ENCODE data around the gene AVPR2.

The AVPR2 gene

DNA sequence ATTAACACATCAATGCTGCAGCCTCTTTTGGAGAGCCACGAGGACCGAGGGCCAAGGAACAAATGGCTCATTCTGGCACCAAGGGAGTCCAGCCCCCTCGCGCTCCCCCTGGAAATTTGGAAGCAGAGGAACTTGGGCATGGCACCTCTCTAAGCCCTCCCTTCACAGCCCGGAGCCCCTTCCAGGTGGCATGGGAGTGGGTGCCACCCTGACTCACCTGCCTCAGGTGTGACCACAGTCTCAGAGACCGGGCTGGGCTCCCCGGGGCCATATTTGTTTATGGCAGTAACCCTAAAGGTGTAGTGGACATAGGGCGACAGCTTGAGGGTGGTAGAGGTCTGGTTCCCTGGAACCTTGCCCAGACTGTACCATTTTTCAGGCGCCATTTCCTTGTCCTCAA, 37.3 kb upstream of the AVPR2 start:
- H3K79me2 ChIP-seq (ENCODE audit: control insufficient read depth, insufficient read depth, low read length, poor library complexity): no peaks in the 10 kb centered on the region
- no CpG with 5 or more reads among the region's 9 CpGs for WGBS (ENCODE audit: extremely low coverage, insufficient coverage, insufficient read length)
- no peak overlapping the region for H2AK5ac ChIP-seq (ENCODE audit: low read length)
- DNase-seq: no peak
- no peaks in the 10 kb centered on the region for H3K79me1 ChIP-seq (ENCODE audit: low read length)
- H3K14ac ChIP-seq (ENCODE audit: low read length): no peak overlapping the region
- H3K36me3 ChIP-seq (ENCODE audit: control insufficient read depth in 1 of 2, insufficient read depth in 2 of 2, low read length in 2 of 2): peaks cover 41 to 45% of the 10 kb centered on the region in 2 experiments
- no peak overlapping the region for H3K18ac ChIP-seq (ENCODE audit: low read length)
- H2BK120ac ChIP-seq (ENCODE audit: insufficient read depth, low read length, poor library complexity): no peak overlapping the region
- no peak overlapping the region for H3K27ac ChIP-seq (ENCODE audit: low read depth, low read length)
- H3K4me1 ChIP-seq (ENCODE audit: control insufficient read depth in 1 of 2, insufficient read depth in 2 of 2, low read length in 2 of 2): peaks cover 0 to 4% of the 10 kb centered on the region in 2 experiments
- no peak overlapping the region for H4K91ac ChIP-seq (ENCODE audit: low read depth, low read length)
- no peak overlapping the region for H2BK12ac ChIP-seq (ENCODE audit: low read length)
- H2BK5ac ChIP-seq (ENCODE audit: low read depth, low read length, poor library complexity): no peak overlapping the region
- no peak overlapping the region for H3K4me2 ChIP-seq (ENCODE audit: low read length)
- no peak overlapping the region for H3K9ac ChIP-seq (ENCODE audit: low read length)
- no peak overlapping the region for H4K8ac ChIP-seq (ENCODE audit: low read depth, low read length)
- H3K23ac ChIP-seq (ENCODE audit: low read length): no peak overlapping the region
- H3K4me3 ChIP-seq (ENCODE audit: low read depth, low read length): no peak overlapping the region
- no peak overlapping the region for H3K4ac ChIP-seq (ENCODE audit: low read depth, low read length)
- peaks cover 2% of the 10 kb centered on the region for H3K9me3 ChIP-seq (ENCODE audit: insufficient read depth, low read depth, low read length)
- H4K12ac ChIP-seq (ENCODE audit: low read depth, low read length): no peak overlapping the region
- no peaks in the 10 kb centered on the region for H3K27me3 ChIP-seq (ENCODE audit: insufficient read depth, low read length)
- H2AFZ ChIP-seq (ENCODE audit: insufficient read depth, low read length, poor library complexity): no peak overlapping the region

DNA sequence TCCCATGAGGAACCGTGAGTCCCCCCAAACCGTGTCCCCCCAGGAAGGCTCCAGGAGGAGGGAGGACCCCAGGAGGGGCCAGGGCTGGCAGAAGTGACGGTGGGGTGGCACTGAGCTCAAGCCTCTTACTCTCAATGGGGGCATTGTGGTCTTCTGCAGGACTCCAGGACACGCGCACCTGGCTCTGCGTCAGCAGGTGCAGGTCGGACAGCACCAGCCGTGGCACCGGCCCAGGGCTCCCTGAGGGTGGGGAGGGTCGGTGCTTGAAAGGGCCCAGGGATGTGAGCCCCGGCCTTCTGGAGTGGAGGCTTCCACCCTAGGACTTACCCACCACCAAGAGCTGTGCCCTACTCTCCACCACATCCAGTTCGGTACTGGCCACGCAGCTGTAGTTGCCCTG, 36.8 kb upstream of the AVPR2 start:
- no peak overlapping the region for H2AFZ ChIP-seq (ENCODE audit: insufficient read depth, low read length, poor library complexity)
- no peak for DNase-seq
- H3K27ac ChIP-seq (ENCODE audit: low read depth, low read length): no peak overlapping the region
- no peak overlapping the region for H3K4me3 ChIP-seq (ENCODE audit: low read depth, low read length)
- peaks cover 42 to 47% of the 10 kb centered on the region in 2 experiments for H3K36me3 ChIP-seq (ENCODE audit: control insufficient read depth in 1 of 2, insufficient read depth in 2 of 2, low read length in 2 of 2)
- H2BK5ac ChIP-seq (ENCODE audit: low read depth, low read length, poor library complexity): no peak overlapping the region
- no peak overlapping the region for H4K12ac ChIP-seq (ENCODE audit: low read depth, low read length)
- H3K4ac ChIP-seq (ENCODE audit: low read depth, low read length): no peak overlapping the region
- no peak overlapping the region for H4K8ac ChIP-seq (ENCODE audit: low read depth, low read length)
- H3K9ac ChIP-seq (ENCODE audit: low read length): no peak overlapping the region
- no peak overlapping the region for H2BK12ac ChIP-seq (ENCODE audit: low read length)
- no peaks in the 10 kb centered on the region for H3K79me2 ChIP-seq (ENCODE audit: control insufficient read depth, insufficient read depth, low read length, poor library complexity)
- no peak overlapping the region for H2BK120ac ChIP-seq (ENCODE audit: insufficient read depth, low read length, poor library complexity)
- H3K18ac ChIP-seq (ENCODE audit: low read length): no peak overlapping the region
- H3K27me3 ChIP-seq (ENCODE audit: insufficient read depth, low read length): no peaks in the 10 kb centered on the region
- H3K79me1 ChIP-seq (ENCODE audit: low read length): no peaks in the 10 kb centered on the region
- no peak overlapping the region for H3K4me2 ChIP-seq (ENCODE audit: low read length)
- WGBS (ENCODE audit: extremely low coverage, insufficient coverage, insufficient read length): no CpG with 5 or more reads among the region's 13 CpGs
- H3K14ac ChIP-seq (ENCODE audit: low read length): no peak overlapping the region
- H3K23ac ChIP-seq (ENCODE audit: low read length): no peak overlapping the region
- H3K9me3 ChIP-seq (ENCODE audit: insufficient read depth, low read depth, low read length): peaks cover 2% of the 10 kb centered on the region
- no peak overlapping the region for H2AK5ac ChIP-seq (ENCODE audit: low read length)
- H4K91ac ChIP-seq (ENCODE audit: low read depth, low read length): no peak overlapping the region
- peaks cover 0 to 6% of the 10 kb centered on the region in 2 experiments for H3K4me1 ChIP-seq (ENCODE audit: control insufficient read depth in 1 of 2, insufficient read depth in 2 of 2, low read length in 2 of 2)

DNA sequence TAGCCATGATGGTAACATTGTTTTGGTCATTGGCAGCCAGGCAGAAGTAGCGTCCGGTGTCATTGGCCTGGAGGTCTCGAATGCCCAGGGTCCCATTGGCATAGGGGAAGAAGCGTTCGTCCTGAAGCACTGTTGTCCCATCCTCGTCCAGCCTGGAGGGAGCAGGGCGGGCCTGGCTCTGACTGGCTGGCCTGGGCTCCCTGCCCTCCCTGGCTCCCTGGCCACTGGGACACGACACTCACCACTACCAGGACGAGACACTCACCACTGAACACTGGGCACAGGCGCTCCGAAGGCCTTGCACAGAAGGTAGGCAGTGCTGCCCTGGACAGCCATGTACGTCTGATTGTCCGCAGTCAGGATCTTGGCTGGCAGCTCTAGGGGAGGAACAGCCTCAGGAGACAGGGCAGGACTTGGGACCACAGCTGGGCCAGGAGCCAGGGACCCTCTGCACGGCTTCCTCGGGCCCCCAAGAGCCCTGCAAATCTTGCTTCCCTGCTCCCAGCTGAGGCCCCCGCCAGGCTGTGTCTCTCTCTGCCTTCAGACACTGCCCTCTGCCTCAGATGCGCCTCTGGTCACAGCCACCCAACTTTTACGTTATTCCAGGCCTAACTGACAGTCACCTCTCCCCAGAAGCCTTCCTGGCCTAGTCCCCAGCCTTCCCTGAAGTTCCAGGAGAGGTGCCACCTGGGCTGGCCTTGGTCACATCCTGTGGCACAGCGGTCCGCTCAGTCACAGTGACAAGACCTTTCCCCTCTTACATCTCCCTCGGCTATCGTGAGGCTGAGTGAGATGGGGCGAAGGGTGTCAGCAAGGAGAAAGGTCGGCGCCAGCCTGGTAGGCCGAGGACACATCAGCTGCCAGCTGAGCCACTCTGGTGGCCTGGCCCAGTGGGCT, 35.6 kb upstream of the AVPR2 start:
- H2AK5ac ChIP-seq (ENCODE audit: low read length): no peak overlapping the region
- H2BK12ac ChIP-seq (ENCODE audit: low read length): no peak overlapping the region

DNA sequence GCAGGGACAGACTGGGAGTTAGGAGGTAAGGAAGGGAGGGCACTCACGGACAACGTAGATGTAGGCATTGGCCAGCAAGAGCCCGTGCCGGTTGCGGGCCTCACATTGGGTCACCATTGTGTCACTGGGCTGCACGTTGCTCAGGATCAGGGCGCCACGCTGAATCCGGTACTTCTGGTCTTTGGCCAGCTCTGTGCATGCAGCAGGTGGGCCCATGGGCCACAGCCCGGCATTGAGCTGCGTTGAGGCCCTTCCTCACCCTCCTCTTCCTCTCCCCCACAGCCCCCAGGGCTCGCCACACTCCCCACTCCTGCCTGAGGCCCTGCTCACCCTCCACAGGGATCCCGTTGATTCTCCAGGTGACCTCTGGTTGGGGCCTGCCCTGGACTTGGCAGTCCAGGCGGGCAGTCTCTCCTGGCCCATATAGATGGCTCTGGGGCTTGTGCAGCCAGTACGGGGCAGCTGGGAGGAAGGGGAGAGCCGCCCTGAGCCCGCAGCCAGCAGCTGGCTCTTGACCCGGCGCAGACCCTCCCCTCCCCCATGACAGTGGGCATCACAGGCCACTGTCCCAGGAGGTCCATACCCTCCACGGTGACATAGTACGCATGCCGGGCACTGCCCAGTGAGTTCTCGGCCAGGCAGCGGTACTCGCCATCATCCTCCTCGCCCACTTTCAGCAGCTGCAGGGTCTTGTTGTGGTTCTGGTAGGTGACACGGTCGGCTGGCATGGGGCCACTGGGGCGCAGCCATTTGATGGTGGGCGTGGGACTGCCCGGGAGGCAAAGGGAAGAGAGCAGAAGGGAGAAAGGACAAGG, 34.8 kb upstream of the AVPR2 start:
- Histone ChIP-seq H3K4me3 (ENCODE audit: low read depth, low read length) (no peak overlapping the region), H3K14ac (ENCODE audit: low read length) (no peak overlapping the region), H4K91ac (ENCODE audit: low read depth, low read length) (no peak overlapping the region), H2BK5ac (ENCODE audit: low read depth, low read length, poor library complexity) (no peak overlapping the region), H3K79me2 (ENCODE audit: control insufficient read depth, insufficient read depth, low read length, poor library complexity) (no peaks in the 10 kb centered on the region), H3K4me2 (ENCODE audit: low read length) (no peak overlapping the region), H3K9ac (ENCODE audit: low read length) (no peak overlapping the region), H3K79me1 (ENCODE audit: low read length) (no peaks in the 10 kb centered on the region), H2AK5ac (ENCODE audit: low read length) (no peak overlapping the region), H3K27ac (ENCODE audit: low read depth, low read length) (no peak overlapping the region), H3K27me3 (ENCODE audit: insufficient read depth, low read length) (no peaks in the 10 kb centered on the region), H3K4ac (ENCODE audit: low read depth, low read length) (no peak overlapping the region), H3K36me3 (ENCODE audit: control insufficient read depth in 1 of 2, insufficient read depth in 2 of 2, low read length in 2 of 2) (peaks cover 39 to 47% of the 10 kb centered on the region in 2 experiments), H3K23ac (ENCODE audit: low read length) (no peak overlapping the region), H4K12ac (ENCODE audit: low read depth, low read length) (no peak overlapping the region), H2AFZ (ENCODE audit: insufficient read depth, low read length, poor library complexity) (no peak overlapping the region), H3K9me3 (ENCODE audit: insufficient read depth, low read depth, low read length) (peaks cover 2% of the 10 kb centered on the region), H4K8ac (ENCODE audit: low read depth, low read length) (no peak overlapping the region), H2BK12ac (ENCODE audit: low read length) (no peak overlapping the region), H3K4me1 (ENCODE audit: control insufficient read depth in 1 of 2, insufficient read depth in 2 of 2, low read length in 2 of 2) (peaks cover 3 to 5% of the 10 kb centered on the region in 2 experiments), H2BK120ac (ENCODE audit: insufficient read depth, low read length, poor library complexity) (no peak overlapping the region), H3K18ac (ENCODE audit: low read length) (no peak overlapping the region)
- WGBS (ENCODE audit: extremely low coverage, insufficient coverage, insufficient read length): no CpG with 5 or more reads among the region's 31 CpGs
- no peak for DNase-seq

More for the DNA sequence above, 35.6 kb upstream of the AVPR2 start:
- H2AFZ ChIP-seq (ENCODE audit: insufficient read depth, low read length, poor library complexity): no peak overlapping the region
- no peaks in the 10 kb centered on the region for H3K79me2 ChIP-seq (ENCODE audit: control insufficient read depth, insufficient read depth, low read length, poor library complexity)
- no peak overlapping the region for H3K18ac ChIP-seq (ENCODE audit: low read length)
- peaks cover 39 to 47% of the 10 kb centered on the region in 2 experiments for H3K36me3 ChIP-seq (ENCODE audit: control insufficient read depth in 1 of 2, insufficient read depth in 2 of 2, low read length in 2 of 2)
- no peak overlapping the region for H2BK120ac ChIP-seq (ENCODE audit: insufficient read depth, low read length, poor library complexity)
- no peak overlapping the region for H3K23ac ChIP-seq (ENCODE audit: low read length)
- DNase-seq: no peak
- H3K9ac ChIP-seq (ENCODE audit: low read length): no peak overlapping the region
- H2BK5ac ChIP-seq (ENCODE audit: low read depth, low read length, poor library complexity): no peak overlapping the region
- H4K8ac ChIP-seq (ENCODE audit: low read depth, low read length): no peak overlapping the region
- H4K12ac ChIP-seq (ENCODE audit: low read depth, low read length): no peak overlapping the region
- no peak overlapping the region for H4K91ac ChIP-seq (ENCODE audit: low read depth, low read length)
- WGBS (ENCODE audit: extremely low coverage, insufficient coverage, insufficient read length): no CpG with 5 or more reads among the region's 26 CpGs
- H3K4ac ChIP-seq (ENCODE audit: low read depth, low read length): no peak overlapping the region
- no peaks in the 10 kb centered on the region for H3K79me1 ChIP-seq (ENCODE audit: low read length)
- H3K27me3 ChIP-seq (ENCODE audit: insufficient read depth, low read length): no peaks in the 10 kb centered on the region
- peaks cover under 1 to 2% of the 10 kb centered on the region in 2 experiments for H3K4me1 ChIP-seq (ENCODE audit: control insufficient read depth in 1 of 2, insufficient read depth in 2 of 2, low read length in 2 of 2)
- H3K9me3 ChIP-seq (ENCODE audit: insufficient read depth, low read depth, low read length): peaks cover 2% of the 10 kb centered on the region
- H3K14ac ChIP-seq (ENCODE audit: low read length): no peak overlapping the region
- no peak overlapping the region for H3K27ac ChIP-seq (ENCODE audit: low read depth, low read length)
- no peak overlapping the region for H3K4me3 ChIP-seq (ENCODE audit: low read depth, low read length)
- no peak overlapping the region for H3K4me2 ChIP-seq (ENCODE audit: low read length)

All from trophoblast cell (in vitro differentiated cells and primary cell).